HCT116 (cell line): Measurements from ENCODE around the gene NACC1. TPM values are rescaled to one million over a fixed set of nuclear protein-coding genes. Genes with fewer than 3 reads are reported as not detected.

Experiments
- ATAC-seq: fragments of 200-7000 bp; cut with Tn5 transposase; 2 replicates; pipeline ENCODE4 v1.9.1; 2020; ENCODE audit warnings: mild to moderate bottlenecking, moderate library complexity
- BruUV-seq: library from RNA; stranded (reverse); fragments of 400-500 nt; replicated peaks from 2 replicates; lab custom pipeline; 2021; lab: Mats Ljungman, UMichigan
- CTCF ChIA-PET: fragments of 300-600 bp; sonication (Branson Sonifier 250); formaldehyde crosslinking; loops from one replicate; lab custom pipeline; 2021; ENCODE audit warnings: antibody characterized with exemption; lab: Charles Lee
- POLR2A ChIA-PET: fragments of 300-600, 350-600 bp; sonication (Branson Sonifier 250); formaldehyde crosslinking; loops from one replicate; lab custom pipeline; 2021; ENCODE audit warnings: antibody characterized with exemption; lab: Charles Lee
- RAD21 ChIA-PET, 2 experiments: fragments of 300-600 bp; sonication (Branson Sonifier 250); formaldehyde crosslinking; loops; one replicate each; lab custom pipeline; 2023; ENCODE audit warnings: low total read pairs in 2 of 2; ENCODE audit not compliant: uncharacterized antibody in 2 of 2, unreplicated experiment in 2 of 2, low non-redundant PET in 1 of 2; lab: Charles Lee
- DNase-seq: peaks from one replicate; pipeline ENCODE4 v3.0.0-alpha.2; 2010; ENCODE audit warnings: low read depth, low spot score
- H2AFZ ChIP-seq: fragments of 200-600 bp; shearing (Covaris generic), sonication (generic); 2 replicates; pipeline ENCODE4 v1.6.1; 2017; ENCODE audit warnings: low read depth, mixed run types, mixed read lengths, antibody characterized with exemption, low read length; ENCODE audit not compliant: poor library complexity, severe bottlenecking
- H3K27ac ChIP-seq: 2 replicates; pipeline ENCODE4 v1.5.1; 2012; ENCODE audit warnings: low read depth, low read length
- H3K27me3 ChIP-seq: fragments of 200-600 bp; sonication (generic); 2 replicates; pipeline ENCODE4 v1.6.1; 2016; ENCODE audit warnings: mixed run types, low read length, mixed read lengths; ENCODE audit not compliant: insufficient read depth
- H3K36me3 ChIP-seq, 2 experiments: fragments of 200-500 bp in 1 of 2; fragments of 200-600 bp in 1 of 2; sonication (Bioruptor generic) in 1 of 2; sonication (generic) in 1 of 2; 2 replicates each; pipeline versions ENCODE4 v1.5.1 to v1.6.1; 2014 to 2016; ENCODE audit warnings: low read length in 2 of 2, inconsistent platforms in 1 of 2, mixed read lengths in 1 of 2, mixed run types in 1 of 2; ENCODE audit not compliant: insufficient read depth in 2 of 2, control insufficient read depth in 1 of 2
- H3K4me1 ChIP-seq, 2 experiments: fragments of 200-600 bp in 1 of 2; sonication (generic) in 1 of 2; 2 replicates each; pipeline versions ENCODE4 v1.5.1 to v1.6.1; 2012 to 2017; ENCODE audit warnings: low read length in 2 of 2, inconsistent platforms in 1 of 2, mild to moderate bottlenecking in 1 of 2, mixed read lengths in 1 of 2, mixed run types in 1 of 2, moderate library complexity in 1 of 2; ENCODE audit not compliant: insufficient read depth in 2 of 2, control insufficient read depth in 1 of 2
- H3K4me2 ChIP-seq: fragments of 200-600 bp; sonication (generic); 2 replicates; pipeline ENCODE4 v1.6.1; 2017; ENCODE audit warnings: mixed run types, low read length, mixed read lengths
- H3K4me3 ChIP-seq, 2 experiments: fragments of 200-600 bp in 1 of 2; sonication (generic) in 1 of 2; replicated peaks in 1 of 2; 2 replicates each; pipeline ENCODE4 v1.5.1; 2011 to 2016; ENCODE audit warnings: low read length in 2 of 2, control low read depth in 1 of 2, low read depth in 1 of 2, mild to moderate bottlenecking in 1 of 2, mixed read lengths in 1 of 2, mixed run types in 1 of 2
- H3K79me2 ChIP-seq: fragments of 200-600 bp; sonication (generic); 2 replicates; pipeline ENCODE4 v1.6.1; 2017; ENCODE audit warnings: mild to moderate bottlenecking, mixed run types, low read length, moderate library complexity, mixed read lengths; ENCODE audit not compliant: insufficient read depth
- H3K9ac ChIP-seq: fragments of 200-600 bp; sonication (generic); 2 replicates; pipeline ENCODE4 v1.6.1; 2016; ENCODE audit warnings: low read length, mixed read lengths
- H3K9me2 ChIP-seq: fragments of 200-600 bp; sonication (generic), shearing (Covaris generic); 2 replicates; pipeline ENCODE4 v1.6.1; 2017; ENCODE audit warnings: mixed run types, mild to moderate bottlenecking, moderate library complexity; ENCODE audit not compliant: insufficient read depth
- H3K9me3 ChIP-seq, 2 experiments: fragments of 200-500 bp in 1 of 2; fragments of 200-600 bp in 1 of 2; sonication (Bioruptor generic) in 1 of 2; sonication (generic) in 1 of 2; 2 replicates each; pipeline ENCODE4 v1.6.1; 2014 to 2017; ENCODE audit warnings: low read length in 2 of 2, mixed read lengths in 2 of 2, inconsistent platforms in 1 of 2, low read depth in 1 of 2, mild to moderate bottlenecking in 1 of 2, mixed run types in 1 of 2, moderate library complexity in 1 of 2; ENCODE audit not compliant: control insufficient read depth in 1 of 2, insufficient read depth in 1 of 2
- H4K20me1 ChIP-seq: fragments of 200-600 bp; sonication (generic), shearing (Covaris generic); 2 replicates; pipeline ENCODE4 v1.6.1; 2017; ENCODE audit warnings: mixed run types, mild to moderate bottlenecking, moderate library complexity; ENCODE audit not compliant: insufficient read depth
- EGR1 ChIP-seq: IDR thresholded peaks from 2 replicates; pipeline ENCODE4 v1.6.1; 2012; ENCODE audit warnings: low read depth
- MAX ChIP-seq: IDR thresholded peaks from 2 replicates; pipeline ENCODE4 v1.6.1; 2012
- RAD21 ChIP-seq: IDR thresholded peaks from 2 replicates; pipeline ENCODE4 v1.6.1; 2012; ENCODE audit warnings: low read depth, mild to moderate bottlenecking
- ZBTB33 ChIP-seq: IDR thresholded peaks from 2 replicates; pipeline ENCODE4 v1.6.1; 2011; ENCODE audit warnings: mild to moderate bottlenecking, low read length, moderate library complexity; ENCODE audit not compliant: insufficient replicate concordance; ENCODE audit errors: extremely low read depth
- ZNF274 ChIP-seq: fragments of 200-500 bp; sonication (Bioruptor generic); IDR thresholded peaks from 2 replicates; pipeline ENCODE4 v1.6.1; 2014; ENCODE audit warnings: mild to moderate bottlenecking, low read depth, low read length, inconsistent platforms
- intact Hi-C: fragments of 100-400 bp; cut with micrococcal nuclease; formaldehyde crosslinking; loops from 2 replicates; pipeline ENCODE4 v1.10.0; 2022
- total RNA-seq: library from RNA; stranded (reverse); gene quantifications from one replicate; pipeline ENCODE4 v1.2.1, GENCODE V29; 2021; ENCODE audit not compliant: unreplicated experiment

NACC1 gene
- total RNA-seq, 1 experiment from 2014 or later: 181 TPM

DNA sequence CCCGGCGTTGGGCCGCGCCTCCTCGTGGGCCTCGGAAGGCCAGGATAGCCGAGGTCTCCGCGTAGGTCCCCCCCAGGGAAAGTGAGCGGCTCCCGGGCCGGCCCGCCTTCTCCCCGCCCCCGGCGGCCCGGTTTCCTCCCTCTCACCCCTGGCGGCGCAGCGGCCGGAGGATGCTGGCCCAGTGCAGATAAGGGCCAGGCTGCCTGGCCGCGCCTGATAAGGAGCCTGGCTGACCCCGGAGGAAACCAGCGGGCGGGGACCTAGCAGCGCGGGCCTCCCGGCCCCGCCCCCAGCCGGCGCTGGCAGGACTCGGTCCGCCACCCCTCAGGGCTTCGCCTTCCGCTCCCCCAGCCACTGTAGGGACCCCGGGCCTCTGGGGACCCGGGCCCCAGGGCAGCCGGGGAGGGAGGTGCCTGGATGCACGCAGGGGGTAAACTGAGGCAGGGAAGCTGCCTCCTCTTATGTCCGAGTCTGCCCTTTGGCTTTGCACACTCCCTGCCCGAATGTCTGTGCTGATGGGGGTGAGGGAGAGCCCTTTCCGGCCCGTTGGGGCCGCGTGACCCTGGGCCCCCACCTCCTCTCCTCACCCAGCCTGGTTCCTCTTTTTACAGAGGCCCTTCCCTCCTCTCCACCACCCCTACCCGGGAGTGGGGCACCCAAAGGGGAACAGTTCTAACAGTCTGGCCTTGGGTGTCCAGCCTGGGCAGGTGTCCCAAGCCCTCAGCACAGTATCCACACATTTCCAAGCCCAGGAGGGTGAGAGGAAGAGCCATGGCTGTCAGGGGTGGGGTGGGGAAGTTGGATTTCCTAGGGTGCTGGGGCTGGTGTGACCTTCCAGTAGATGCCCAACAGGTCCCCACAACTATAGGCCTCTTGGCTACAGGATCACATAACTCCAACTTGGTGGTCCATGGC, 15.1 kb upstream of the NACC1 start, which contains the start of gene LYL1:
Gene LYL1 (minus strand): TSS at position 193 of the 915 bp plus-strand sequence. CDS start 1,687 bp downstream, outside the sequence.
- H3K27ac ChIP-seq: peak within 1 kb of the TSS; percentile 16; the same call in 1 of the 2 replicates
- H3K9ac ChIP-seq: peak within 1 kb of the TSS; percentile 44
- ChIA-PET POLR2A (no interaction called here), RAD21 (no interaction called here), CTCF (no interaction called here)
- H3K9me2 ChIP-seq: no peaks in the 10 kb centered on the region
- H3K9me3 ChIP-seq: no peaks in the 10 kb centered on the region
- no peak within 1 kb of the TSS for H2AFZ ChIP-seq
- no peaks in the 10 kb centered on the region for H3K27me3 ChIP-seq
- intact Hi-C loops: no loop called here
- TF ChIP-seq ZBTB33 (no peak), ZNF274 (no peak), EGR1 (no peak), RAD21 (no peak), MAX (no peak)
- ATAC-seq (peak; percentile 54), DNase-seq (no peak)
- H3K4me2 ChIP-seq: peak within 1 kb of the TSS; percentile 56
- H3K4me3 ChIP-seq: peak within 1 kb of the TSS; percentile 28 to 45
- no peaks in the 10 kb centered on the region for H4K20me1 ChIP-seq
- no peaks in the 10 kb centered on the region for H3K79me2 ChIP-seq
- peaks cover 0 to 6% of the 10 kb centered on the region in 2 experiments; a peak in 1 of 4 replicates for H3K36me3 ChIP-seq
- peaks cover 3 to 32% of the 10 kb centered on the region in 2 experiments; a peak in 3 of 4 replicates for H3K4me1 ChIP-seq
- no TSS peak for BruUV-seq
